Astrocyte (in vitro differentiated cells and primary cell): ENCODE results near the gene PPL.

ENCODE experiments used
- CTCF ChIP-seq: IDR thresholded peaks from 2 replicates; pipeline ENCODE4 v1.5.1; 2011; ENCODE audit warnings: low read depth, mild to moderate bottlenecking, inconsistent platforms, low read length, moderate library complexity; ENCODE audit not compliant: insufficient read depth
- EZH2 ChIP-seq: IDR thresholded peaks from 2 replicates; pipeline ENCODE4 v1.6.1; 2012; ENCODE audit warnings: mild to moderate bottlenecking, low read length, inconsistent platforms; ENCODE audit not compliant: insufficient read depth

- no peak for TF ChIP-seq CTCF
- TF ChIP-seq EZH2, result no peak
Measured at GRCh38 chr16:4924593-4925292, 12.2 kb downstream of the PPL start.
